GM19467 (cell line): ENCODE data around the gene OCIAD2.
"Not testable (repeated sequence)": the region's sequence is repeated elsewhere in the genome, so short reads cannot be mapped to it uniquely, and the experiment has no call there.

Experiments used
- ATAC-seq: cut with Tn5 transposase; IDR thresholded peaks from one replicate; pipeline ENCODE4 v1.9.1; 2021; ENCODE audit warnings: mild to moderate bottlenecking, moderate library complexity; ENCODE audit not compliant: unreplicated experiment

The OCIAD2 gene, protein sequence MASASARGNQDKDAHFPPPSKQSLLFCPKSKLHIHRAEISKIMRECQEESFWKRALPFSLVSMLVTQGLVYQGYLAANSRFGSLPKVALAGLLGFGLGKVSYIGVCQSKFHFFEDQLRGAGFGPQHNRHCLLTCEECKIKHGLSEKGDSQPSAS

DNA sequence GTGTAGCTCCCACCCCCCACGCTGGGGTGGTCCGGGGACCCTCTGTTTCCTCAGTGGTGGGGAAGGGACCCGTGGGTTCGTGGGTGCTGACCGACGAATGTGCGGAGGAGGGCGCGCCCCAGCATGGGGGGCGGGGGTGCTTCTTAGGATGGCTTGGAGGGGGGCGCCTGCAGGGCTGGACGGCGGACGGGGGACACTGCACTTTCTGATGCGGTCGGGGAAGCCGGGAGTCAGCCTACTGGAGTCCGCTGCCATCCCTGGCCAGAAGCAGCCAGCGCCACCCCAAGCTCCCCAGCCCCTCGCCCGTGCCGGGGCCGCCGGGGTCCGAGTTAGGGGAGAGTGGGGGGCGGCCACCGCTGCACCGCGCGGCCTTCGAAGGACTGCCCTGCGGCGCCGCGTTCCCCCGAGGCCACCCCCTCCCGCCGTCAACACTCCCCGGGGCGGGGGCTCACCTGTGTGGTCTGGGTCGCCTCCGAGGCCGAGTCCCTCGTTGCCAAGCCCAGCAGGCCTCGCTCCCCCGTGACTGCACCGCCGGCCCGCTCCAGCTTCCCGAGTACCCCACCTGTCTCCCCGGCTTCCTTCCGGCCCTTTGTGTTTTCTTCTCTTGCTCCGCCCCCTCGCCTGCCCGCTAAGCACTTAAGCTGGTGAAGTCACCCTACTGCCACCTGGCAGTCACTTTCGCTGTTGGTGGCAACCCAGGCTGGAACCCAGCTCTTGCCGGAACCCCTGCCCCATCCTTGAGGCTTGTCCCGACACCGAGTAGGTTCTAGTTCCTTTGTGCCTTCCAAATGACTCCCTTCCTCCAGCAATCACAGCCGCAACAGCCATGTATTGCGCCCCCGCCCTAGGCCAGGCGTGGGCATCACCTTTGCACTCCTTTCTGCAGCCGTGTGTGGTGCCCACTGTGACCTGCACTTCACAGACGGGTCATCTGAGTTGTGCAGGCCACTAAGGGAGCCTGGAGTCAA is at the start of gene OCIAD2:
TSS of gene OCIAD2 (minus strand) at position 569 of the 968 bp plus-strand sequence. CDS start 2,225 bp downstream, outside the sequence.
- peak; percentile 98 for ATAC-seq

DNA sequence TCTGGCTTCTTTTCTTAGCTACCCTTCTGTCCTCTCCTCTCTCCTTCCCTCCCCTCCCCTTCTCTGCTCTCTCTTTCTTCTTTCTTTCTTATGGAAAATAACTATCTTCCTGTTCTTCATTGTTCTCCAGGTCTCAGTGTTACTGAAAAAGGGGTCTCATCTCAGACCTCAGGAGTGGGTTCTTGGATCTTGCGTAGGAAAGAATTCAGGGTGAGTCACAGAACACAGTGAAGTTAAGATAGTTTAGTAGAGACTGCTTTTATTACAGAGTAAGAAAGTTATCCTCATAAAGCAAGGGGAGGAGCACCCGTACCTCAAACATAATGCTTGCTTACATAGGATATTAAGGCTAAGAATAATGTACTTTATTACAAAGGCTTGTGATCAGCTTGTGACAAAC is 47.7 kb upstream of the OCIAD2 start:
- ATAC-seq: no peak

DNA sequence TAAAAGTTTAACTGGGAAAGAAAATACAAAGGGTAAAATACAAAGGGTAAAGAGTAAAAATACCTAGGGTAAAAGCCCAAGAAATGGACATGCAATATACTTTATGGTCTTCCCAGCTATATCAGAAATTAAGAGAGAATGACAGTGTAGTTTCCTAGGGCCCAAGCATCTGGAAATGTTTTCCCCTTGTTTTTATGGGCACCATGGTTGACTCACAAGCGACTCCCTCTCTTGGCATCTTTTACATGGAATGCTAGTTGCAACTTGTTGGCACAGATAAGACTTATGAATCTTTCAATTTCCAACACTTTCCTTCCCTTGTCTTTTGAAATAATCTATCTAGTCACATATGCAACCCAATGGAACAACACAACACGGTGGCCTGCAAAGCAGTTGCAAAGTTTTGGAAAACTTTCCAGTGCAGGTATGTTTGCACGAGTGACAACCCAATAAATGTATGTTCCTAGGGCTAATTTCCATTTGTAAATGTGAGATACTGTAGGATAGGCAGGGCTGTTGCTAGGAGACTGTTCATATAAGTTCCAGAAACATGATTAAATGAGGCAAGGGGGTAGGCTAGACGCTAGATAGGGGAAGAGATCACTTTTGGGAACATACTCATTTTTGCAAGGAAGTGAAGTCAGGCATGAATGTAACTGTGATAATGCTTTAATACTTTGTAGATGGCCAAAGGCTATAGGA is 43.1 kb upstream of the OCIAD2 start:
- no peak for ATAC-seq

DNA sequence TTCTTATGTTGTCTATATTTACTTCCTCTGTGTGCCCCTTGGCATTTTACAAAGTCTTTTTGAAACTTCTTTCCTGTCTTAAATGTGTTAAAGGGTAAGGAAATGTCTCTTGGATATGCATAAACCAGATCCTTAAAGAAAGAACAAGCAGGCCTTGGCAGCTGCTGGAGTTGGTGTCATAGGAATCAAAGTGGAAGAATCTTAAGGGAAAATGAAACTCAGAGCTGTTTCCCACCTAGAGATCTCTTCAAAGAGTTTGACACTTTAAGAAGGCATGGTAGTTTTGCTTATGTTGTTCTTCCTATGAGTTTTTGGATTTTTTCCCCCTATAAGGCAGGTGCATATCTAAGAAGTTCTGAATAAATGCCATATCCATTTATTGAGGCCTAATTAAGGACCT is 42.5 kb upstream of the OCIAD2 start:
- no peak for ATAC-seq

DNA sequence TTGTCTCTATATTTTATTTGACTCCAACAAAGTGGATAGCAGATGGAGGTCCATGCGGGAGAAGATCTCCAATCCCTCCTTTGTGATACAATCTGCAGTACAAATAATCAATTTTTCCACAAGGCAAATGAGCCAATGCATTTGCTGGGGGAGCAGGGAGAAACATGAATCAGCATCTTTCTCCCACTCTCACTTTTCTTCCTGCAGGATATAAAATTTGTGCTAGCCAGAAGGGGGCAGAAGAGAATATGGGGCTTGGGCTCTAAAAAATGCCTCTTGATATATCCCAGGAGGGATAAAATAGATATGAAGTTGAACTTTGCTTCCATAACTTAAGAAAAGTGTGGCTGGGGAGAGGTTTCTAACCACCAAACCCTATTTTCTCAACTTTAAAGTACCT is 41.2 kb upstream of the OCIAD2 start:
- no peak for ATAC-seq

DNA sequence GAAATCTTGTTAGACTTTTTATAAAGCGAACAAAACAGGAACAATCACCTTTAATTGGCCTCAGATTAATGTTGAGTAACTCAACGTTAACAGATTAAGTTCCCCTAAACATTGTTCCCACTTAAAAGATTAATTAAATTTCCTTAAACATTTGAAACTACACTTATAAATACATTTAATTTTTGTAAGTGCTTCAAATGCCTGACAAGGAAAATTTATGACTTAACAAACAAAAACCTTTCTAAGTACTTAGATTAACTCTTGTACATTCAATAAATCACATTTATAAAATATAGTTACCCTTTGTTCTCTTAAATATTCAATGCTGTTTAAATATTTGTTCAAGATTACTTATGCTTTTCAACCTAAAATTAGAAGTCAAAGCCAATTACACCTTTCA is 39.4 kb upstream of the OCIAD2 start:
- no peak for ATAC-seq

DNA sequence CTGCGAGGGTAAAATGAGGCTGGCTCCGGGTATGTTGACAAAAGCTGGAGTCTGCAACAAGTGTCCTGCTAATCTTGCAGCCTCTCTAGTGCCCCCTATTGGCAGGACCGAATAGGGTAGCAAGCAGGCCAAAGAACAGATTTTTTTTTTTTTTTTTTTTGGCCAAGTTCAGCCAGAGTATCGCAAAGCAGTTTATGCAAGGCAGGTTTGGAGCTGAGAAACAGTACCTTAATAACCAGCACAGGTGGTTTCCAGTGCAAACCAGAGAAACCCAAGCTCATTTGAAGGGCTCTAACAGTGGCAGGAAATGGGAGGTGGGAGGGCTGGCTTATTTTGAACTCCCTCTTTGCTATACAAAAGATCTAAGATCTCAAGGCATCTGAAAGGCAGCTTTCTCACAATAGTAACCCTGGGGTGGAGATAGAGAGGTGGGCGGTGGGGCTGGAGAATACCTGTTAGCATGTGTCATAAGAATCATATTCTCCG is 38.2 kb upstream of the OCIAD2 start:
- no peak for ATAC-seq

DNA sequence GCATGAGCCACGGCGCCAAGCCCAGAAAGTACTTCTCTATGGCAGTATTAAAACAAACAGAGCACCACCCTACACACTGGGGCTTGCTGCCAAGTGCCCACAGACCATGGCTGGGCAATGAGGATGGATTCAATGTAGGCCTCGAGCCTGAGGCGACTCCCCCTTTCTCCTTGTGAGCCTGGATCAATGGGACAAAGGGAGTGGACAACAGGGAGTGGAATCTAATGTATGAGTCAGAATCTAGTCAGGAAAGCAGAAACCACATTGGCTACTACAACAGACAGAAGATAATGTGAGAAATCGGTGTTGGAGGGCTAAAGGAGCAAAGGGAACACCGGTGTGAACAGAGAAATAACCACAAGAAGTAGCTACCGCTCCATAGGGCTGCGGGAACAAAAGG is 37.7 kb upstream of the OCIAD2 start:
- ATAC-seq: no peak

DNA sequence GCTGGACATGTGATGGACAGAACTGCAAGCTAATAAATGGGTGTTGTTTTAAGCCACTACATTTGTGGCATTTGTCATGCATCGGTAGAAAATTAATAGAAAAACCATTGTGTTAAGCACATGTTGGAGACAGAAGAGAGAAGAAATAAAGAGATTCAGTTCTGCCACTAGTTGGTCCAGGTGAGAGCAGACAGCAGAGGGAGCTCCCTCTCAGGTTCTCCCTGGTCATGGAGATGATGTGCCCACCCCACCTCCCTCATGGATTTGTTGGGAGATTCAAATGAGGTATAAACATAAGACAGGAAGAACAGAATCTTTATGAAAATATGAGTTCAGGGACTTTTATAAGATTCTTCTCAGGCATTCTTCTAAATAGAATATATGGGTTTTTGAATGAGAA is 36.8 kb upstream of the OCIAD2 start:
- ATAC-seq: no peak

DNA sequence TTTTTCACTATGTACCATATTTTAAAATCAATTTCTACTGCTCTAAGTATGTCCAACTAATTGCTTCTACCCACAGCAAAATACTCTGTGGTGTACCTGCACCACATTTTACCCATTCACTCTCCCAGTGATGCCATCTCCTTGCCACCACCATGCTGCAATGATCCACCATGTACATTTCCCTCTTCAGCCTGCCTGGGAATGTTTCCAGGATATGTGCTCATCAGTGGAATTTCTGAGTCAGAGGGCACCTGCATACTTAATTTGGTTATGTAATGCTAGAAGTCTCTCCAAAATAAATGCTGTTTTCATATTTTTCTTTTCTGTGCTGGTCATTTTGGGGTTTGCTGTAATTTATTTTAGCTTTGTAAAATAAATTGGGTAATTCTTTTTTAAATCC is 33.2 kb upstream of the OCIAD2 start:
- no peak for ATAC-seq

DNA sequence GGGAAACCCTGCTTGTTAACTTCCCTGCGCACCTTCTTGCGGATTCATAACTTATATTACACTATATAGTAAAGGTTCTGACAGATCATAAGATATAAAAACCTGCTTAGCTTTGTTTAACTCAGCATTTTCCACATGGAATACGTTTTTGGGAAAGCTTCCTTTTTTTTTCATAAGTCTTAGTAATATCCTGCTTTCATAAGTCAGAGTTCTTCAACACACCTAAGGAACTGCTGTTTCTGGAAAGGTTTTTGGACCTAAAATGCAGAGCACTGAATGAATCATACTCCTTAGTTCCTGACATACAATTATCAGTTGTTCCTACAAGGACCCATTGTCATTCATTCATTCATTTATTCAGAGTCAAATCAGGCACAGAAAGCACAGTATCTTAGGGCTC is 32.3 kb upstream of the OCIAD2 start:
- no peak for ATAC-seq

DNA sequence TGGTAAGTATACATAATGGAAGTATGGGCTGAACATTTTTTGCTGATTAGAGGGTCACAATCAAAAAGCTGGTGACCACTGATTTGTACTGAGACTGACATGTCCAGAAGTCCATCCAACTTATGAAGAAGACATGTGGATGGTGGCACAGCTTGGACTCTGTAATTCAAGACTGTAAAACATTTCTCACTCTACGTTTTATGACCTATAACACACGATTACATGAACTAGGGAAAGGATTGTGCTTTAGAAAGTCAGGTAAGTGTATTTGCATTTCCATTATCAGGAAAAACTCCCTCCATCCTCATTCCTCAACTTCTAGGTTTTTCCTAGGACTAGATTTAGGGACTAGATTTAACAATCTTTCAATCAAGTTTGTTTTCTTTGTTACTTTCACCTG is 30.5 kb upstream of the OCIAD2 start:
- no peak for ATAC-seq

DNA sequence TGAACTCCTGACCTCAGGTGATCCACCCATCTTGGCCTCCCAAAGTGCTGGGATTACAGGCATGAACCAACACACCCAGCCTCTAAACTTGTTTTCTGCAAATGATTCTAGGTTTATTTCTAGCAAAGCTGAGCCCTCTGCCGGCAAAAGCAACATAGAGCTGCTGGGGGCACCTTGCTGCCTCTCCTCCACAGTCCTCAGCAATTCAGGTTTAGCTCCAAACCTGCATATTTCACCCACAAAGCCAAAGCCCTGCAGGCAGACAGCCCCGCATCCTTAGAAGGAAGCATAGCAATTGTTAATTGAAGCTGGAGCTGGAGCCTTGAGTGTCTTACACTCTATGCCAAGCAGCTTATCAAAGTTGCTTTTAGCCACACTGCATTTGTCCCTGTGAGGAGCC is 24.9 kb upstream of the OCIAD2 start:
- ATAC-seq: no peak

DNA sequence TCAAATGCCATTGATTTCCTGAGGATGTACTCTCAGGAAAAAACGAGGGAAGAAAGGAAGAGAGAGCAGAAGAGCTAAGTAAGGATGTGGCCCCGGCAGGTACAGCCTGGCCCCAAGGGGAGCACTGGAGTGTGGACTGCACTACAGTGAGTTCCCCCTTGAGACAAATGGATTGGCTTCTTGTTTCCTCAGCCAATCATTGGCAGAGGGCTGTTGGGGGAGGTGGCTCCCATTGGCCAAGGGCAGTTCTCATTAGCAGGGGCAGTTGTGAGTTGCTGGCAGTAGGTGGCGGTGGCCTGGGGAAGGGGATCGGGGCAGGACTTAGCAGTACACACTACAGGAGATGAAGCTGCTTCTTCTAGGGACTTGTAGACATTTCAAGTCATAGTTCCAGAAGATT is 24.1 kb upstream of the OCIAD2 start:
- no peak for ATAC-seq

DNA sequence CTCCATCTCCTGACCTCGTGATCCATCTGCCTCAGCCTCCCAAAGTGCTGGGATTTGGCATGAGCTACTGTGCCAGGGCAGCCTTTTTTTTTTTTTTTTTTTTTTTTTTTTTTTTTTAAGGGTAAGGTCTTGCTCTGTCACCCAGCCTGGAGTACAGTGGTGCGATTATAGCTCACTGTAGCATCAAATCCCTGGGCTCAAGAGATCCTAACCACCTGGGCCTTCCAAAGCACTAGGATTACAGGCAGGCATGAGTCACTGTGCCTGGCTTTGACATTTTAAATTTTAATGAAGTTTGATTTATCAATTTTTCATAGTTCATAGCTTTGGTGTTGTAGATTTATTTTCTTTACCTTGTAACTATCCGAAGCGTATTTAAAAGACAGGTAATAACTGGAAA is 17.8 kb upstream of the OCIAD2 start:
- no peak for ATAC-seq

DNA sequence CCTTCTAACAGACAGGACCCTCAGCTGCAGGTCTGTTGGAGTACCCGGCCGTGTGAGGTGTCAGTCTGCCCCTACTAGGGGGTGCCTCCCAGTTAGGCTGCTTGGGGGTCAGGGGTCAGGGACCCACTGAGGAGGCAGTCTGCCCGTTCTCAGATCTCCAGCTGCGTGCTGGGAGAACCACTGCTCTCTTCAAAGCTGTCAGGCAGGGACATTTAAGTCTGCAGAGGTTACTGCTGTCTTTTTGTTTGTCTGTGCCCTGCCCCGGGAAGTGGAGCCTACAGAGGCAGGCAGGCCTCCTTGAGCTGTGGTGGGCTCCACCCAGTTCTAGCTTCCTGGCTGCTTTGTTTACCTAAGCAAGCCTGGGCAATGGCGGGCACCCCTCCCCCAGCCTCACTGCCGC is 16.5 kb upstream of the OCIAD2 start:
- ATAC-seq: not testable (repeated sequence)

DNA sequence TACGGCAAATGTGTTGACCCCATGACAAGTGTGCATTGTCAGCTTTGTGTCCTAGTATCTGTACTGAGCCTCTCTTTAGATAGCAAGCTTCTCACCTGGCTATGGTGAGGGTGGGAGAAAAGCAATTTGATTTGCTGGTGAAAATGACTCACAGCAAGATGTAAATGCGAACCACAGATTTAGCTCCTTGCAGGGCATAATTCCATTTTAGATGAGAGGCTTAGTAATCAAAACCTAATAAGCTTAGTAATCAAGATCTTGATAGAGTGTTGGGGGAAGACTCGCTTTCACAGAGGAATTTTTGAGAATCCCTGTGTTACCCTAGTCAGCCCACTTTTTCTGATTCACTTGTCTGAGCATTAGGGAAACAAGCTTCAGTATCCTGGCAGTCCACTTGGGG is 7.7 kb upstream of the OCIAD2 start:
- no peak for ATAC-seq

DNA sequence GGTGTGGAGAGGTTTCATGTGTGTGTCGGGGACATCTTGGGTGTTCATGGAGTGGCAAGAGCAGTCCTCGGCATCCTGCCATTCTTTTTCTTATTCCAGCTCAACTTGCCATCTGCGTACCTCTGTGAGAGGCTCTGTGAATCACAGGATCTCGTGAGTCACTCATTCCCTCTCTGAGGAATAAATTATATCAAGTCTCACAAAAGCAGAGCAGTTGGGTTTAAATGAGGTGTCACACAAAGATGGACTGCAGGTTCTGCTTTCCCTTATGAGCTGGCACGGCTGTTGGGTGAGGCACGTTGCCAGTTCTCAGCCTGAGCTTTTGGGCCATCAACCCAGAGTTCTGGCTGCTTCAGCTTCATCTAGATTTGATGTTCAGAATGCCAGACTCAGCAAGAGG is 6.8 kb upstream of the OCIAD2 start:
- ATAC-seq: no peak

DNA sequence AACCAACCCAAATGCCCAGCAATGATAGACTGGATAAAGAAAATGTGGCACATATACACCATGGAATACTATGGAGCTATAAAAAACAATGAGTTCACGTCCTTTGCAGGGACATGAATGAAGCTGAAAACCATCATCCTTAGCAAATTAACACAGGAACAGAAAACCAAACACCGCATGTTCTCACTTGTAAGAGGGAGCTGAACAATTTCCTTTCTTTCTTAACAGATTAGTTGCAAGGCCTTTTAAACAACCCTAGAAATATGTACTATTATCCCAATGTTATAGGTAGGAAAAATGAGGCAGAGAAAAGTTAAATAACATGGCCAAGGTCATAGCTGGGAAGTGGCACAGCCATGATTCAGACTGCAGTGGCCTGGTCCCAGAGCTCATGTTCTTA is 5.8 kb upstream of the OCIAD2 start:
- ATAC-seq: no peak

DNA sequence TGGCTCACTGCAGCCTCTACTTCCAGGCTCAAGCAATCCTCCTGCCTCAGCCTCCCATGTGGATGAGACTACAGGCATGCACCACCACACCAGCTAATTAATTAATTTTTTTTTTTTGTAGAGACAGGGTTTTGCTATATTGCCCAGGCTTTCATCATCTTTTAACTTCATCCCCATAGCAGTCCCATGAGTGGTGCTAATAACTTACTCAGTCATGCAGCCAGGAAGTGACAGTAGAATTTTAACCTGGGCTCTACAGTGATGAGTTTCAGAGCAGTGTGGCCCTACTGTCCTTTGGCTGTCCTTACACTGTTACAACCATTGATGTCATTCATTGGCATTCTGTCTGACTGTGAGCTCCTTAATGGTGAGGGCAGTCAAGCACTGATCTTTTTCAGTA is 3.9 kb upstream of the OCIAD2 start:
- no peak for ATAC-seq

DNA sequence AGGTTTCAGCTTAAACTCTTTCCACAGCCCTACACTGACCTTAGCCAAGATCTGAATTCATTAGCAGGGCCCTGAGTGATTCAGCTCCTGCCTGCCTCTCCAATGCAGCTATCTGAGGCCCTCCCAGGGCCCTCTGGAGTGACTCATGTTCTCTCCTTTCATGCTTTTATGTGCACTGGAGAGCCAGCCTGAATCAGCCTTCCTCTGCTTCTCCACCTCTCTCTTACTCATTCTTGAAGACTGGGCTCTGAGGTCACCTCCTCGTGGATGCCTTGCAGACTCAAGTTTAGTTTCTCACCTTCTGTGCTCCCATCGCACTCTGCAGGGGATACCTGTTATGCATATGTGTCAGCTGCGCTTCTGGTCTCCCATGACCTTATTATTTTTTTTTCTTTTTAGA is 3.1 kb upstream of the OCIAD2 start:
- no peak for ATAC-seq

DNA sequence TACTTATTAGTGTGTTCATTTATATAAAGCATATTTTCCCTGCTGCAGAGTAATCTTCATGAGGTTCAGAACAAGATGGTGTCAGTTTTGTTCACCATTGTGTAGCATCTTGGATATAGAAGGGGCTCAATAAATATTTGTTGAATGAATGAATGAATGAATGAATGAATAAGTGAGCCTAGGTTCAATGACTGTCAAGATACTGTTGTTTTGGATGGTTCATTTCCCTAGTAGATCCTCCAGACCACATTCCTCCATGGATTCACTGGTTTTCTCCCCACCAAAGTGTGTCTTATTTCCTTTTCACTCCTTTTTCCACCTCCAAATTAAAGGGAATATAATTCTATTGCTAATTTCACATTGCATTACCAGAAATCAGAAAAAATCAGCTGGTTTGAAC is 2.1 kb upstream of the OCIAD2 start:
- no peak for ATAC-seq
